Astrocyte of the spinal cord (primary cell): ENCODE results near the gene DMGDH.

Experiments used
- DNase-seq: peaks from one replicate; pipeline ENCODE4 v3.0.0; 2011; ENCODE audit warnings: low read depth, low spot score
- H3K4me3 ChIP-seq: 2 replicates; pipeline ENCODE4 v1.5.1; 2011; ENCODE audit warnings: low read depth, mild to moderate bottlenecking, low read length, moderate library complexity
- in situ Hi-C: cut with HindIII; loops from 2 replicates; pipeline ENCODE4 v1.10.0; 2017; ENCODE audit warnings: low sequenced_read_pairs
- TF ChIP-seq, protein P1 (sequence below): IDR thresholded peaks from 2 replicates; pipeline ENCODE4 v1.5.1; 2012; ENCODE audit warnings: low read depth, mild to moderate bottlenecking, low read length, inconsistent platforms

The DMGDH gene

DNA sequence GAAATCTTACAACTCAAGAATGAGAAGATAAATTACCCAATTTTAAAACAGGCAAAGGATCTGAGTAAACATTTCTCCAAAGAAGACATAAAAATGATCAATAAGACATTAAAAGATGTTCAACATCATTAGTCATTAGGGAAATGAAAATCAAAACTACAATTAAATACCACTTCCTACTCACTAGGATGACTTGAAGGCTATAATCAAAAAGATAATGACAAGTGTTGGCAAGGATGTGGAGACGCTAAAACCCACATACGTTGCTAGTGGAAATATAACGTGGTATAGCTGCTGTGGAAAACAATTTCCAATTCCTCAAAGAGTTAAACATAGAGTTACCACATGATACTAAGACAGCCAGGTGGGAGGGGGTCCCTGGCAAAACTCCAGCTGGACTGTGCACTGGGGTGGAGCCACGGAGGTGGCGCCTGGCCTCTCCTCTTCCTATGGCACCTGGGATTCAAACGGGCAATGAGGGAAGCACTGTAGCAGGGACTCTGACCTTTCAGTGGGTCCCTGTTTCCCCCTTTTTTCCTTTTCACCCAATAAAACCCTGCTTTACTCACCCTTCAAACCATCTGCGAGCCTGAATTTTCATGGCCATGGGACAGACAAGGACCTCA is 90.2 kb downstream of the DMGDH start:
- no peak for DNase-seq
- no peak overlapping the region for H3K4me3 ChIP-seq
- in situ Hi-C loops: no loop called here
- TF ChIP-seq, protein P1, sequence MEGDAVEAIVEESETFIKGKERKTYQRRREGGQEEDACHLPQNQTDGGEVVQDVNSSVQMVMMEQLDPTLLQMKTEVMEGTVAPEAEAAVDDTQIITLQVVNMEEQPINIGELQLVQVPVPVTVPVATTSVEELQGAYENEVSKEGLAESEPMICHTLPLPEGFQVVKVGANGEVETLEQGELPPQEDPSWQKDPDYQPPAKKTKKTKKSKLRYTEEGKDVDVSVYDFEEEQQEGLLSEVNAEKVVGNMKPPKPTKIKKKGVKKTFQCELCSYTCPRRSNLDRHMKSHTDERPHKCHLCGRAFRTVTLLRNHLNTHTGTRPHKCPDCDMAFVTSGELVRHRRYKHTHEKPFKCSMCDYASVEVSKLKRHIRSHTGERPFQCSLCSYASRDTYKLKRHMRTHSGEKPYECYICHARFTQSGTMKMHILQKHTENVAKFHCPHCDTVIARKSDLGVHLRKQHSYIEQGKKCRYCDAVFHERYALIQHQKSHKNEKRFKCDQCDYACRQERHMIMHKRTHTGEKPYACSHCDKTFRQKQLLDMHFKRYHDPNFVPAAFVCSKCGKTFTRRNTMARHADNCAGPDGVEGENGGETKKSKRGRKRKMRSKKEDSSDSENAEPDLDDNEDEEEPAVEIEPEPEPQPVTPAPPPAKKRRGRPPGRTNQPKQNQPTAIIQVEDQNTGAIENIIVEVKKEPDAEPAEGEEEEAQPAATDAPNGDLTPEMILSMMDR: no peak

- TF ChIP-seq, protein P1: no peak
- no peak for DNase-seq
- H3K4me3 ChIP-seq: no peak overlapping the region
- in situ Hi-C loops: no loop called here
Measured at GRCh38 chr5:78975035-78975434, 94.4 kb downstream of the DMGDH start.

DNA sequence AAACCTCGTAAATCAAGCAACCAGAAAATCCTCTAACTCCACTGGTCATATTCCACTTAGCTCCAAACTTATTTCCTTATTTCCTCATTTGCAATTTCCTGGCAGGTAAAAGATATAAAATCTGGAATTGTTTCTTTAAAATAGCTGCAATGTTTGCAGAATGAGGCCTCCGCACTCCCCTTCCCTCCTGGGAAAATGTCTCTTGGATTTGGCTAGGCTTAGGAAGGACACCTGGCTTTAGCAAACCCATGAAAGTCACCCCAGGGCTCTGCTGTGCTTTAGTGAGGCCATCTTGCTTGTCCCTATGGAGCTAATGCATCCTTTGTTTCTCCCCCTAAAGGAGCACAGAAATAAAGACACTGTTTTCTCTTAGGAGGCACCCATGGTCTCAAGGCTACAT is 94.9 kb downstream of the DMGDH start:
- H3K4me3 ChIP-seq: no peak overlapping the region
- DNase-seq: no peak
- in situ Hi-C loops: loop anchor here (25.0 kb wide), 1 partner anchor 437 kb away; no protein-coding TSS in a partner anchor
- TF ChIP-seq, protein P1: no peak

GRCh38 chr5:78974011-78974410 is 95.5 kb downstream of the DMGDH start:
- in situ Hi-C loops: loop anchor here (25.0 kb wide), 1 partner anchor 437 kb away; no protein-coding TSS in a partner anchor
- no peak overlapping the region for H3K4me3 ChIP-seq
- TF ChIP-seq, protein P1: no peak
- DNase-seq: no peak

DNA sequence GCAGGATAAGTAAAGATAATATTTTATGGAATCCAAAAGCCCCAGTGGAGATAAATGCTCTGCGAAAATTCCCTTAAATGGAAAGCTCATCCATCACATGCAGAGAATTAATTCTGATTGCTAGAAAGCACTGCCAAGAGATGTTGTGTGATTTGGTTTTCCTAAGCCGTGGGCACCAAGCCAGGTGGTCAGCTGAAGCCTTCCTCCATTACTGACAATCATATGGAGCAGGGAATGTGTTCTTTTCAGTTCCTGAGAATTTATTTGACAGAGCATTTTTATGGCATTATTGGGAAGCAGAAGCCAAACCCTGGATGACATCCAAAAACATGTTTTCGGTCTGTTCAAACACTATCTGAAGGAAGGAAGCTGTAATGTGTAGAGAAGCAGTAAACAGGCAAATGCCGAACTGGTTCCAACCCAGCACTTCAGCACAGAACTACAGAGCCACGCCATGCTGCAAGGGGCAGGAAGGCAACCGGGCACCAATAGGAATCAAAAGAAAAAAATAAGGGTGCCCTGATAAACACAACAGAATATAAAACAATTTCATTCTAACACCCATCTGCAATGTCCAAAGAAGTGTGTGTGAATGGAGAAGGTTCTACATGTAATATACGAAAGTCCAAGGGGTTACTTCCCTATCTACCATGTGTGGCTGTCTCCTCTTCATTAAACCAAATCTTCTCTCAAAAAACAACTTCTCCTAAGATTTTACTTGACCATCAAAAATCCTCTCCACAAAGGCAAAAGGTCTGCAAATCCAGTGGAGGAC is 96.6 kb downstream of the DMGDH start:
- in situ Hi-C loops: loop anchor here (25.0 kb wide), 1 partner anchor 436 kb away; no protein-coding TSS in a partner anchor
- TF ChIP-seq, protein P1: no peak
- H3K4me3 ChIP-seq: no peak overlapping the region
- DNase-seq: peak; percentile 37

- TF ChIP-seq, protein P1: no peak
- no peak for DNase-seq
- no peak overlapping the region for H3K4me3 ChIP-seq
- in situ Hi-C loops: loop anchor here (25.0 kb wide), 1 partner anchor 435 kb away; no protein-coding TSS in a partner anchor
Measured at GRCh38 chr5:78971998-78972397, 97.5 kb downstream of the DMGDH start.
